H1 (cell line): ENCODE measurements around the gene FJX1. TPM values are rescaled to one million over a fixed set of nuclear protein-coding genes. Genes with fewer than 3 reads are reported as not detected.

Experiments used
- ATF2 ChIP-seq: IDR thresholded peaks from 2 replicates; pipeline ENCODE4 v1.6.1; 2012; ENCODE audit warnings: low read length, inconsistent platforms
- KDM1A ChIP-seq: fragments of 200-600, 300-600 bp; sonication (generic); IDR thresholded peaks from 2 replicates; pipeline ENCODE4 v1.7.1; 2016; ENCODE audit warnings: mild to moderate bottlenecking, low read length, borderline replicate concordance
- MAFK ChIP-seq: IDR thresholded peaks from 2 replicates; pipeline ENCODE4 v1.6.1; 2012; ENCODE audit warnings: low read depth, mild to moderate bottlenecking, improper control_type of control experiment, low read length
- NANOG ChIP-seq: IDR thresholded peaks from 2 replicates; pipeline ENCODE4 v1.6.1; 2011; ENCODE audit warnings: low read length, low read depth, mild to moderate bottlenecking, inconsistent platforms; ENCODE audit not compliant: insufficient read depth, poor library complexity, severe bottlenecking
- PHF8 ChIP-seq: fragments of 200-600 bp; sonication (generic); conservative IDR thresholded peaks from 2 replicates; pipeline ENCODE4 v1.7.1; 2012; ENCODE audit warnings: low read depth, mild to moderate bottlenecking, inconsistent platforms, low read length, moderate library complexity
- SIRT6 ChIP-seq: IDR thresholded peaks from one replicate; pipeline ENCODE4 v1.7.1; 2012; ENCODE audit warnings: low read length, inconsistent platforms
- TCF12 ChIP-seq: IDR thresholded peaks from 2 replicates; pipeline ENCODE4 v1.6.1; 2011; ENCODE audit warnings: low read depth, mild to moderate bottlenecking, low read length
- polyA plus RNA-seq, 7 experiments: library from polyadenylated mRNA; depleted of rRNA in 3 of 7; stranded (reverse) in 5 of 7; unstranded in 2 of 7; fragments of >200 nt in 5 of 7; fragments of 200-250 nt in 2 of 7; gene quantifications; 1 replicate in 5 of 7; 2 replicates in 1 of 7; 4 replicates in 1 of 7; pipeline versions ENCODE4 v1.2.1 to v1.2.3, GENCODE V29; 2011 to 2013; ENCODE audit warnings: missing spikeins in 2 of 7, mixed read lengths in 2 of 7
- total RNA-seq: library from RNA; stranded (reverse); fragmentation: NEBNext Ultra II Directional; extraction: Animal tissue kit (Norgen Biotek cat#: 25700); gene quantifications from 2 replicates; pipeline ENCODE4 v1.2.1, GENCODE V29; 2021

FJX1 gene
- total and polyA plus RNA-seq, 2 of the 8 experiments (the other 6 are each of a cell fraction or from before 2014, with no cell fraction given): 6.3 to 13.3 TPM

- TF ChIP-seq ATF2 (no peak), PHF8 (no peak), SIRT6 (no peak), KDM1A (no peak), MAFK (no peak), TCF12 (no peak), NANOG (no peak)
Observed at GRCh38 chr11:35589281-35589680, 29.0 kb upstream of the FJX1 start (continued).
